Measurements from ENCODE around the gene NUP50.

NUP50 gene

DNA sequence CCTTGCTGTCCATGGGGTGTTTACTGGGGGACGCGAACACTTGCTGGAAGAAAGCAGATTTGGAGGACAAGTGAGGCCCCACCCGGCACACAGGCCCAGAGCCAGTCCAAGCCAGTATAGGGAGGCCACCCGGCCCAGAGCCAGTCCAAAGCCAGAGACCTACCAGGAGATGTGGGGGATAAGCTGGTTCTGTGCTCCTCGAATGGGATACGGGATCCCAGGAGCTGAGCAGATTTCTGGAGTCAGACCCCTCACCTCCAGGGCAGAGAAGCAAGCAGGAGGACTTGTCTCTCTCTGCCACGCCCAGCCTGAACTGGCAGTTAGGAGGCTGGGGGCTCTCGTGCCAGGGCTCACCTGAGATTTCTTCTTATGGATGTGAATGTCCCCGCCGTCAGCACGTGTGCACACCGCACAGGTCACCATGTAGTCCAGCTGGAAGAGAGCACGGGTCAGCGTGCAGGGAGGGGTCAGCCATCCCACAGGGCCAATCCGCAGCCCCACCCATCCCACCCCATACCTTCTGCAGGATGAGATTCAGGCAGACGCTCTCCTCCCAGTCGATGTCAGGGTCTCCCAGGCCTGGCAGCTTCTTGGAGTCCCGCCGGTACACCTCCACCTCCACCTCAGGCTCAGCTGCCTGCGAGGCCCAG is 41.7 kb downstream of the NUP50 start:
- DNase-seq, result no peak
- in situ Hi-C loops (cut with MboI; ENCODE audit: low pct_unique_long_range_greater_than_20kb, low sequenced_read_pairs), result no loop called here

DNA sequence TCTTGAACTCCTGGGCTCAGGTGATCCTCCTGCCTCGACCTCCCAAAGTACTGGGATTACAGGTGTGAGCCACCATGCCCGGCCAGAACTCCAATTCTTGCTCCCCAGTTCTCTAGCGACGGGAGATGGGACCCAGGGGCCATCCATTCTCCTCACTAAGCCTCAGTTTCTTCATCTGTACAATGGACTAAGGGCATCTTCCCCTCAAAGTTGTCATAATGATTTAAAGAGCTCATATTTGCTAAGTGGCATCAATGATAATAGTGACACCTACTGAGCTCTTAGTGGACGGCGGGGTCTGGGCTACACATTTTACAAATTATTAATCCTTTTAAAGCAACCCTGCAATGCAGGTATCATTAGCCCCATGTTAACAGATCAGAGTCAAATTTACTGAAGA is 42.5 kb downstream of the NUP50 start:
- no peak for DNase-seq
- in situ Hi-C loops (cut with MboI; ENCODE audit: low pct_unique_long_range_greater_than_20kb, low sequenced_read_pairs), result no loop called here

DNA sequence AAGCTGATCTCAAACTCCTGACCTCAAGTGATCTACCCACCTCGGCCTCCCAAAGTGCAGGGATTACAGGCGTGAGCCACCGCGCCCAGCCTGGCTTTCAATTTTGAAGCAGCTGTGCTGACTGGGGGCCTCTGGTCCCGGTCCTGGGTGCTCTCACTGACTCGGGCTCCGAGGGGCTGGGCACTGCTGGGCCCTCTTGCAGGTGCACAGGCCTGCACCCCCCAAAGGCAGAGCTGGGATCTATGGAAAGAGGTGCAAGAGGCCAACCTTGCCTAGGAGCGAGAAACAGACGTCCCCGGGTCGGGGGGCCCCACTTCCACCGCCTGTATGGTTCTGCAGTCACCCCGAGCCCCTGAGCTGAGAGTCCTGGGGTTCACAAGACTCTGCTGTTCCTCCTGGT is 43.8 kb downstream of the NUP50 start:
- in situ Hi-C loops (cut with MboI; ENCODE audit: low pct_unique_long_range_greater_than_20kb, low sequenced_read_pairs), result no loop called here
- DNase-seq, result no peak

DNA sequence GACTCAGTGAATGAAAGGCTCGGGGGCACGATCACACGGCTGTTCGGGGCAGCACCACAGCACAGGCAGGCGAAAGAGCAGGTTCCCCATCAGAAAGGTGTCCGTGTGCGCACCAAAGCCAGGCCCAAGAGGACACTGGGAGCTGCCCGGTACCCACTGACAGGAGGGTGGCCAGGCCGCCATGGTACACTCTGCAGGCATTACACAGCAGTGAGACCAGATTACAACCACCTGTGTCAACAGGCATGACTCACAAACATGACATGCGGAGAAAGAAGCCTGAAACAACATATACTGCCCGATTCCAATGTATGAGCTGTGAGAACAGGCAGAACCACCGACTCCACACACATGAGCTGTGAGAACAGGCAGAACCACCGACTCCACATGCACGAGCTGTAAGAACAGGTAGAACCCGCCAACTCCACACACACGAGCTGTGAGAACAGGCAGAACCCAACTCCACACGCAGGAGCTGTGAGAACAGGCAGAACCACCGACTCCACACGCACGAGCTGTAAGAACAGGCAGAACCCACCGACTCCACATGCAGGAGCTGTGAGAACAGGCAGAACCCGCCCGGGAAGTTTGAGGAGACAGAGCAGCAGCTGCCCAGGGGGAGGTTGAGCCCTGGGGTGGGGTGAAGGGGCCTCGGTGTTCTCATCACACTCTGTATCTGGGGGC is 44.4 kb downstream of the NUP50 start:
- in situ Hi-C loops (cut with MboI; ENCODE audit: low pct_unique_long_range_greater_than_20kb, low sequenced_read_pairs), result no loop called here

DNA sequence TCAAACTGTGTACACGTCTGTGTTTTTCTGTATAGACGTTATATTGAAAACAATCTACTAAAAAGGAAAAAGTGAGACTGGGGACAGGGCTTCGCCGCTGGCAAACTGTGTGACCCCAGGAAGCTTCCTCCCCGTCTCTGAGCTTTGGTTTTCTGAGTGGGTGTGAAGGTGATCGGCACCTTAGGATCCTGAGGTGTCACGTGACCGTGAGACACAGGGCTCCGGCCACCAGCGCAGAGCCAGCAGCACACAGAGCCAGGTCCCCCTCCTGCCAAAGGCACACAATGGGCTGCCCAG is 44.9 kb downstream of the NUP50 start:
- no peak for DNase-seq
- in situ Hi-C loops (cut with MboI; ENCODE audit: low pct_unique_long_range_greater_than_20kb, low sequenced_read_pairs), result no loop called here

More for the DNA sequence above, 44.4 kb downstream of the NUP50 start:
- DNase-seq, result no peak

DNA sequence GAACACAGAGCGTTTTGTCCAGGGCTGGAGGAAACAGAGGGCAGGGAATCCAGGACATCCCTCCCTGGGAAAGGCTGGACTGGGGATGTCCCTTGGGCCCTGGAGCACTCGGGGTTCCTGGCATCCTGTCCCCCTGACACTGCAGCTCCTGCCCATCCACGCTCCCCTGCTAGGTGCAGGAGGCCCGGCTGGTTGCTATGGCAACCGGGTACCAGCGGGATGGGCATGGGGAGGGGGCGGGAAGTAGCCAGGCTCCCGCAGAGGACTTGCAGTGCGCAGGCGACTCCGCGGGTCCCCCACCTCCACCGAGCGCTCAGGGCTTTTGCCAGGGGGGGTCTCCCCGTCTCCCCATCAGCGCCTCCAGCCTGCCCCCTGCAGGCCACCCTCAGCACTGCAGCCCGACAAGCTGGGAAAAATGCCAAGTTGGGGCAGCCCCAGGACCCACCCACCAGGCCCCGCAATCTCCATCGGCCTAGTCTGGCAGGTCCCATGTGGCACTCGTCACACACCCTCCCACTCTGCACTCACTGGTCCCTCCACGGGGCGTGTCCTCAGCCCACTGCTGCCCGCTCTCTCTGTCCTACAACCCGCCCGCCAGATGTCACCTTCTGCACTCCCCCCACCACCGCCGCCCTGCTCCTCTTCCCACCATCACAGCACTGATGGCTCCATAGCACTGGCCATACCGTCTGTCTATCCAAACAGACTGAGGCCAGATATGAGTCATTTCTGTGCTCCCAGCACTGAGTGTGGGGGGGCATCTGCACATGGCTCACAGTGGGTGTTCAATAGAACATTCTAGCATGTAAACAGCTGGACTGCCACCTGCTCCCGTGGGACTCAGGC is 45.5 kb downstream of the NUP50 start:
- in situ Hi-C loops (cut with MboI; ENCODE audit: low pct_unique_long_range_greater_than_20kb, low sequenced_read_pairs), result no loop called here
- DNase-seq, result peak; percentile 39

DNA sequence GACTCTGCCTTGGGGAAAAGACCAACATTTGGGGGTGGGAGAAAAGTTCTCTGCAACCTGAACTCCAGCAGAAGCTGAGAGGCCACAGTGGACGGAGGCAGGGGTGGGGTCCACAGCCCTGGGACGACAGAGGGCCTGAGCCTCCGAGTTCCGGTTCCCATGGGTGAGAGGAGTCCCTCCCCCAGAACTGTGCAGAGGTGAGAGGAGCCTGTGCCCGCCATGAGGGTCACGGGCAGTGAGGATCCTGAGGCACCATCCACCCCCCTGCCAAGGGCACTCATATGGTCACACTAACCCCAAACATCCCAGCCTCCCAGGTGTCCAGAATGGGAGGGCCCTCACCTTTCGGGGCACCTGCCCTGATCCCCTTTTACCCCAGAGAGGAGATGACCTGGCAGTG is 46.4 kb downstream of the NUP50 start:
- DNase-seq, result no peak
- in situ Hi-C loops (cut with MboI; ENCODE audit: low pct_unique_long_range_greater_than_20kb, low sequenced_read_pairs), result no loop called here

DNA sequence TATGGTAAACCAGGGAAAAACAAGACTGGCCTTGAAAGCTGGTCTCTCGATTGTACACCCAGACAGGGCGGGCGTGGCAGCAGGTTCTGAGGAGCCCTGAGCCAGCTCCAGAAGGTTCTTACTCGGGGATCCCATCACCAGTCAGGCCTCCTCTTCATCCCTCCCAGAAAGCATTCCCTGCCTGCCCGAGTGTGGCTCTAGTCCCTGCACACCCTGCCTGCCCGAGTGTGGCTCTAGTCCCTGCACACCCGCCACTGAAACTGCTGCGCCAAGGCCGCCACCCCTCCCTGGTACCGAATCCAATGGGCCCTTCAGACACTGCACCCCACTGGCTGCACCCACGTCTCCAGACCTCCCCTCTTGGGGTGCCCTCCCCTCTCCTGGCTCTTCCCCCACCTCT is 46.9 kb downstream of the NUP50 start:
- no peak for DNase-seq
- in situ Hi-C loops (cut with MboI; ENCODE audit: low pct_unique_long_range_greater_than_20kb, low sequenced_read_pairs), result no loop called here

DNA sequence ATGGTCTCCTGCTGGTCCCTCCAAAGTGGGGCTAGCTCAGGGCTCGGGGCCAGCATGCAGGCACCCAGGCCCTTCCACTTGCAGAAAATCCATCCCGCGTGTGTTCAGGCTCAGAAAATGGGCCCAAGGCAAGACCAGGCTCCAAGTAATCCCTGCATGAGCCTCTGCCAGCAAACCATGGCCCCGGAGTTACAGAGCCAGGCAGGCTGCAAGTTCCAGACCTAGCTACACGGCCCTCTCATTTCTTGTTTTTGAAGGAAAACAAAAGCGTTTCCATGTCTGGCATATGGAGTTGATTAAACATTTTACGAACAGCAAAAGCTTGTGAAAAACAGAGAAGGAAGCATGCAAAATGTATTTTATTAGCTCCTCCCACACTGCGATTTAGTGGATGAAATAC is 47.3 kb downstream of the NUP50 start:
- in situ Hi-C loops (cut with MboI; ENCODE audit: low pct_unique_long_range_greater_than_20kb, low sequenced_read_pairs), result no loop called here
- no peak for DNase-seq

DNA sequence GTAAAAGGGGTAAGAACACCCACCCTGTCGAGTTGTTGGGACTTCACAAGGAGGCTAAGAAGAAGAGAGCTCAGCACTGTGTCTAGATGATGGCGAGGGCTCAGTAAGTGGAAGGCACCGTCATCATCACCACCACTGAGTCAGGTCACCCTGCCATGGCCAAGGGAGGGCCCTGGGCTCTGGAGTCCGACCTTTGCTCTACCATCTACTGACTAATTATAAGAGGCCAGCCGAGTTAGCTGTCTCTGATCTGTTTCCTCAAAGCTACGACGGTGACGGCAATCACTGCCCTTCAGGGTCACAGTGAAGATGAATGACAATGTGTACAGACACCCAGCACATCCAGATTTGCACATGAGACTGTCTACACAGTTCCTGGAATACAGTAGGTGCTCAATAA is 47.7 kb downstream of the NUP50 start:
- no peak for DNase-seq
- in situ Hi-C loops (cut with MboI; ENCODE audit: low pct_unique_long_range_greater_than_20kb, low sequenced_read_pairs), result no loop called here

DNA sequence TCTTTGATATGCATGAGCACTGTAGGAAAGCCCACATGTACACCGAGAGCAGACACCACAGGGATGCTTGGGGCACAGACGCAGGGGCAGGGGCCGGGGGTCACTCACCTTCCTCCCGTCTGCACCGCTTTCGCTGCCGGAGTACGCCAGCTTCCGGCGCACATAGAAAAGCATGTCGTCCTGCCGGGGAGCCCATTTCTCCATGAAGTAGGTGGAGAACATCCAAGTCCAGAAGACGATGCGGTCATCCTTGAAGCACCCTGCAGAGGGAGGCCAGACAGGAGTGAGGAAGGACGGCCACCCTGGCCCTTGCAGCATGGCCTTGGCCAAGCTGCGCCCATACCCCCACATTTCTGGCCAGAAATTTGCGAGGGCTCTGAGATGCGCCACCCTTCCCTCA is 48.1 kb downstream of the NUP50 start:
- in situ Hi-C loops (cut with MboI; ENCODE audit: low pct_unique_long_range_greater_than_20kb, low sequenced_read_pairs), result no loop called here
- no peak for DNase-seq

DNA sequence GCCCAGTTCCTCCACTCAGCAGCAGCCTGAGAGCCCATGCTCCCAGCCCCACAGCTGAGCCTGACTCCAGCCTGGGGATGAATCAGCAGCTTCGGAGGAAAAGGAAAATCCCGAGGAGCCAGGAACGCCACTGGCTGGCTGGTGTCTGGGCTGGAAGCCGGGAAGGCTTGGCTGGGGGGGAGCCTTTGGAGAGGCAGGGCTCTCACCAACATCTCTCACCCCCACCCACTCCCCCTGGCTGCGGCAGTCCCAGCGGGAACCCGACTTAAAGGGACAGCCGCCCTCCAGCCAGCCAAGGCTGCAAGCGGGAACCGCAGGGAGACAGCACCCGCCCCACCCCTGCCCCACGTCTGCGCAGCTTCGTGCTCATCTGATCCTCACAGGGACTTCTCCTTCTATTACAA is 48.6 kb downstream of the NUP50 start:
- in situ Hi-C loops (cut with MboI; ENCODE audit: low pct_unique_long_range_greater_than_20kb, low sequenced_read_pairs), result no loop called here
- DNase-seq, result no peak

DNA sequence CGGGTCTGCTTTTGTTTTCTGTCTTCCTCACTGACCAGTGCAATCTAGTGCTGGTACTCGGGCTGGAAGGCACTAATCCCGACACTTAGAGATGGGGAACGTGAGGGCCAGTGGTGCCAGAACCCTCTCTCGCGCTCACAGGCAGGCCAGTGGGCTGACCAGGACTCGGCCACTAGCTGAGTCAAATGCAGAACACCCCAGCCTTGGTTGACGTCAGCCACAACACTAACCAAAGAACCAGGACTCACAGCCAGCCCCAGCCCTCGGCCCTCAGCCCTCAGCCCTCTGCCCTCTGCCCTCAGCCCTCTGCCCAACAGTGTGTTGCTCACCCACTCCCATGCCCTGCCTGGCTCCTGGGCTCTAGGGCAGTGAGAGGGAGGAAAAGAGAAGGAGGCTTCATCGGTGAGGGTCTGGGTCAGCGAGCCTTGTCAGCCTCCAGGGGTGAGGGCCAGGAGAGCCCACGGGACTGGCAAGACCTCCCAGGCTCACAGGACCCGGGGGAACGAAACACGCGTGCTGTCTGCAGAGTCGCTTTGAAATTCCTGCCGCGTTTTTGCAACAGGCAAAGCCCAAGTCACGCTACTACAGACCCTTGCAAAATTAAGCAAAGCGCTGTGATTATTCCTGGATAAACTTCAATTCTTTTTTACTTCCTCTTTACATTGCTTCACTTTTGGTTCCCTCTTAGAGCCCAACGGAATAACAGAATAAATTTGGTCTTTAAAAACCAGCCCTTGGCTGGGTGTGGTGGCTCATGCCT is 49.4 kb downstream of the NUP50 start:
- peak; percentile 62 for DNase-seq
- in situ Hi-C loops (cut with MboI; ENCODE audit: low pct_unique_long_range_greater_than_20kb, low sequenced_read_pairs), result no loop called here

DNA sequence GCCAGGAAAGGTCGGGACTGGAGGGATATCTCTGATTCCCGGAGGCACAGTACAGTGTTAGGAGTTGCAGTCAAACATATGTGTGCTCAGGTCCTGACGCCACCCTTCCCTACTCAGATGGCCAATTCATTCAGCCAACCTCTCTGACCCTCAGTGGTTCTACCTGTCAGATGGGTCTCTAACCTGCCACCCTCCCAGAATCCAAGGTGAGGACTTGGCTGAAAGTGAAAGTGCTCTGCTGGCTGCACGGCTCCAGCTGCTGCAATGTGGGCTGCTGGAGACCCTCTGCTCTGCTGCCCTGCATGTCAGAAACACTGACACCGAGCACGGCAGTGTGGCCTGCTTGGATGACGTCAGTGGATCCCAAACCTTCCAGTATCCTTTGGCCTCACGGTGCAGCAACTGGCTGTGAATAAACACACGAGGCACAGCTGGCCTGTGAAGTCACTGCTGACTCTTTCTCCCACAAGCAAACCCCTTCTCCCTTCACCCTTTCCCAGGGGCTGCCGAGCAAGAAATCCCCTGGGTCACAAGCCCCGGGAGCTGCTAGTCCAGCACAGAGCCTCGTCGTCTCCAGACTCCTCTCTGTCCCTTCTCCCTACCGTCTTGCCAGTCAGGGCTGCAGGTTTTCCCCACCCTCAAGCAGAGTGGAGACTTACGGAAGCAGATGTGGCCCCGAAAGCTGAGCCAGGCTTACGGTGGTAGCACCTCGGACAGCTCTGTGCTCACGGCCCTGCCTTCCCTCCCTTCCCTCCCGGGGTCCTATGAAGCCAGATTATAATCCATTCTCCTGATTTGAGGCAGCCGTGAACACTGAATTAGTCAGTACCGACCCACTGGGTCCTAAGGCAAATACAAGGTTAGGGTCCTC is 52.6 kb downstream of the NUP50 start:
- in situ Hi-C loops (cut with MboI; ENCODE audit: low pct_unique_long_range_greater_than_20kb, low sequenced_read_pairs), result no loop called here
- DNase-seq, result no peak

DNA sequence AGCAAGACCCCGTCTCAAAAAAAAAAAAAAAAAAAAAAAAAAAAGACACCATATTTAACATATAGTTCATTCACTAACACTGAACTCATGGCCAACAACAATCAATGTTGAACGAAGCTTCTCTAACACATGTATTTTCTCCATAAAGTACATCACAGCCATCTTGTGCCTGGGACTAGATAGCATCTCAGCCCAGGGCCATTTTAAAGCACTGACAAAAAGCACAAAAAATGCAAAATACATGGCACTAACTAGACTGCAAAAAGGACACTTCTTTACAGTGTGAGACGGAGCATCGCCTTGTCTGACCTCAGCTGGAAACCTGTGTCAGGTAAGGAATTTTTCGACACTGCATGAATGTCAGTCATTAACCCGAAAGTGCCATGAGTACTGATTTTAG is 53.6 kb downstream of the NUP50 start:
- in situ Hi-C loops (cut with MboI; ENCODE audit: low pct_unique_long_range_greater_than_20kb, low sequenced_read_pairs), result no loop called here

DNA sequence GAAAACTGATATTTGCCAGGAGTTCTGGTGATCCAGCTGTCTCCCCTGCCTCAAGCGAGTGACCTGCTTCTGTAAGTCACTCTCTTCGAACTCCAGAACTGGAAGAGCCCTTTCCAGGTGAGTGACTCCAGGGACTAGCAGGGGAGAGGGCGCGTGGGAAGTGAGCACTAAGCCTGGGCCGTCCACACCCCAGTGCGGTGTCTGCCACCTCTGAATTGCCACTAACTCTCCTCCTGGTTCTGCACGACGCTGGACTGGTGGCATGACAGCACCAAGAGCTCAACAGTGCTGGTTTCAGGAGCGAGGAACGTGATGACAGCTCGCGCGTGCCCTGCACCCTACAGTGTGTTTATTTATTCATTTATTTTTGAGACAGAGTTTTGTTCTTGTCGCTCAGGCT is 54.1 kb downstream of the NUP50 start:
- no peak for DNase-seq
- in situ Hi-C loops (cut with MboI; ENCODE audit: low pct_unique_long_range_greater_than_20kb, low sequenced_read_pairs), result no loop called here

More for the DNA sequence above, 53.6 kb downstream of the NUP50 start:
- DNase-seq, result no peak

DNA sequence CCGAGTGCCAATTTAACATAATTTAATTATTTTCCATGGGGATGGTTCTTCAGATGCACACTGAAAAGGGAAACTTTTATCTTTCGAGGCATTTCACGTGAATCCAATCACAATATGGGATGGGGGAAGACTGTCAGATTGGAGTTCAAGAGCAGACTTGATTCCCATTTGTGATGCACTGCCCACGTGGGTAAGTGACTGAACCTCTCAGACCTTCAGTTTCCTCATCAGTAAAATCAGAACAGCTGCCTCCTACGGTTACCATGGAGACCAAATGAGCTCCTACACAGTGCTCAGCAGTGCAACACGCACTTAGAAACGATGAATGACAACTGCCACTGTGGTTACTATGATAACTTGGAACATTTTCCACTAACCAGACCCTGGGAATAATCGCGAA is 55.3 kb downstream of the NUP50 start:
- in situ Hi-C loops (cut with MboI; ENCODE audit: low pct_unique_long_range_greater_than_20kb, low sequenced_read_pairs), result no loop called here
- no peak for DNase-seq

DNA sequence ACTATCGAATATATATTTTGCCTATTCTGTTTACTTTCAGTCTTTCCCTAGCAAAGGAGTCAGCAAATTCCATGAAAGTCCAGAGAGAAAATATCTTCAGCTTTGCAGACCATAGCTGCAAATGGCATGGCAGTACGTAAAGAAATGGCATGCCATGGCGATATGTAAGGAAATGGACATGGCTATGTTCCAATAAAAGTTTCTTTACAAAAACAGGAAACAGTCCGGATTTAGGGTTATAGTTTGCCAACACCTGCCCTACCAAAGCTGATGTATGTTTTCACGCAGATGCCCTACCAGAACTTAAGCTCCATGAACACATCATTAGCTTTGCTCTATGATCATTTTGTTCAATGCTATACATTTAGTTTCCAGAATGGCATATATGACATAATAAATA is 57.5 kb downstream of the NUP50 start:
- no peak for DNase-seq
- in situ Hi-C loops (cut with MboI; ENCODE audit: low pct_unique_long_range_greater_than_20kb, low sequenced_read_pairs), result no loop called here

Measured in KBM-7 (cell line).